A673 (cell line): ENCODE data around the gene IQCK. TPM values are rescaled to one million over a fixed set of nuclear protein-coding genes. Genes with fewer than 3 reads are reported as not detected.

Source experiments
- Bru-seq: library from RNA; stranded (reverse); fragments of 400-500 nt; gene quantifications from one replicate; lab custom pipeline; 2021; lab: Mats Ljungman, UMichigan
- BruChase-seq, 2 experiments: library from RNA; stranded (reverse); fragments of 400-500 nt; gene quantifications; one replicate each; lab custom pipeline; 2021; lab: Mats Ljungman, UMichigan
- BruUV-seq: library from RNA; stranded (reverse); fragments of 400-500 nt; replicated peaks from 2 replicates; lab custom pipeline; 2021; lab: Mats Ljungman, UMichigan
- CTCF ChIA-PET: fragments of 300-600 bp; sonication (Branson Sonifier 250); formaldehyde crosslinking; loops from one replicate; lab custom pipeline; 2022; ENCODE audit warnings: antibody characterized with exemption; lab: Charles Lee
- POLR2A ChIA-PET: fragments of 300-600 bp; sonication (Branson Sonifier 250); formaldehyde crosslinking; loops from one replicate; lab custom pipeline; 2022; ENCODE audit warnings: antibody characterized with exemption; ENCODE audit not compliant: low non-redundant PET; lab: Charles Lee
- DNase-seq: peaks from one replicate; pipeline ENCODE4 v3.0.0-alpha.2; 2015; ENCODE audit warnings: low spot score
- H3K27ac ChIP-seq: fragments of 200-600 bp; sonication (generic); 2 replicates; pipeline ENCODE4 v1.5.1; 2016; ENCODE audit warnings: mixed run types, low read depth, mild to moderate bottlenecking, mixed read lengths, antibody characterized with exemption, low read length; ENCODE audit not compliant: poor library complexity, severe bottlenecking
- H3K27me3 ChIP-seq: fragments of 200-600 bp; sonication (generic); replicated peaks from 2 replicates; pipeline ENCODE4 v1.6.1; 2017; ENCODE audit warnings: mixed run types, low read depth, mild to moderate bottlenecking, mixed read lengths, antibody characterized with exemption, low read length; ENCODE audit not compliant: insufficient read depth, poor library complexity
- H3K36me3 ChIP-seq: fragments of 200-600 bp; sonication (generic); 2 replicates; pipeline ENCODE4 v1.6.1; 2016; ENCODE audit warnings: mixed run types, mild to moderate bottlenecking, mixed read lengths, antibody characterized with exemption, low read length; ENCODE audit not compliant: insufficient read depth, poor library complexity, severe bottlenecking
- H3K4me1 ChIP-seq: fragments of 200-600 bp; sonication (generic); 2 replicates; pipeline ENCODE4 v1.6.1; 2017; ENCODE audit warnings: mixed run types, mild to moderate bottlenecking, mixed read lengths, antibody characterized with exemption, low read length; ENCODE audit not compliant: insufficient read depth, poor library complexity, severe bottlenecking
- H3K4me3 ChIP-seq: fragments of 200-600 bp; sonication (generic); 2 replicates; pipeline ENCODE4 v1.5.1; 2016; ENCODE audit warnings: low read depth, mixed run types, mild to moderate bottlenecking, mixed read lengths, low read length; ENCODE audit not compliant: poor library complexity, severe bottlenecking
- H3K9me3 ChIP-seq: fragments of 200-600 bp; sonication (generic); 2 replicates; pipeline ENCODE4 v1.6.1; 2016; ENCODE audit warnings: mixed run types, low read depth, mild to moderate bottlenecking, mixed read lengths, antibody characterized with exemption, low read length; ENCODE audit not compliant: poor library complexity, severe bottlenecking
- EZH2 ChIP-seq: fragments of 200-600 bp; sonication (generic); IDR thresholded peaks from 2 replicates; pipeline ENCODE4 v1.6.1; 2017; ENCODE audit warnings: borderline replicate concordance, low read depth, mild to moderate bottlenecking, mixed read lengths, antibody characterized with exemption, low read length; ENCODE audit not compliant: poor library complexity, severe bottlenecking
- intact Hi-C: fragments of 100-400 bp; cut with micrococcal nuclease; formaldehyde crosslinking; loops from one replicate; pipeline ENCODE4 v1.10.0; 2022; ENCODE audit not compliant: unreplicated experiment
- long read RNA-seq: library from polyadenylated mRNA; stranded (forward); transcript quantifications from one replicate; pipeline ENCODE4 v2.0.0, GENCODE V29; 2022
- total RNA-seq: library from RNA; stranded (reverse); gene quantifications from 2 replicates; pipeline ENCODE4 v1.2.3, GENCODE V29; 2021
- TF ChIP-seq, protein P1 (sequence below): fragments of 300-800, 200-600 bp; sonication (generic); conservative IDR thresholded peaks from 2 replicates; pipeline ENCODE4 v1.5.1; 2017; ENCODE audit warnings: low read depth, mild to moderate bottlenecking, antibody characterized with exemption, low read length, moderate library complexity, mixed read lengths

IQCK gene
- 11.2 and 14.1 TPM in 2 replicates for total RNA-seq
- Bru-seq, nascent RNA = percentile 56 among the genes with signal in this experiment
- percentile 52 among the genes with signal in this experiment for BruChase-seq, experiment 1, labeled RNA remaining after a 2-hour chase
- percentile 53 among the genes with signal in this experiment for BruChase-seq, experiment 2, labeled RNA remaining after a 6-hour chase
- long read RNA-seq, partial matches to known transcripts = 11 of 17 reads
- long read RNA-seq, other reads (novel, unspliced or antisense) = 4 of 17 reads

DNA sequence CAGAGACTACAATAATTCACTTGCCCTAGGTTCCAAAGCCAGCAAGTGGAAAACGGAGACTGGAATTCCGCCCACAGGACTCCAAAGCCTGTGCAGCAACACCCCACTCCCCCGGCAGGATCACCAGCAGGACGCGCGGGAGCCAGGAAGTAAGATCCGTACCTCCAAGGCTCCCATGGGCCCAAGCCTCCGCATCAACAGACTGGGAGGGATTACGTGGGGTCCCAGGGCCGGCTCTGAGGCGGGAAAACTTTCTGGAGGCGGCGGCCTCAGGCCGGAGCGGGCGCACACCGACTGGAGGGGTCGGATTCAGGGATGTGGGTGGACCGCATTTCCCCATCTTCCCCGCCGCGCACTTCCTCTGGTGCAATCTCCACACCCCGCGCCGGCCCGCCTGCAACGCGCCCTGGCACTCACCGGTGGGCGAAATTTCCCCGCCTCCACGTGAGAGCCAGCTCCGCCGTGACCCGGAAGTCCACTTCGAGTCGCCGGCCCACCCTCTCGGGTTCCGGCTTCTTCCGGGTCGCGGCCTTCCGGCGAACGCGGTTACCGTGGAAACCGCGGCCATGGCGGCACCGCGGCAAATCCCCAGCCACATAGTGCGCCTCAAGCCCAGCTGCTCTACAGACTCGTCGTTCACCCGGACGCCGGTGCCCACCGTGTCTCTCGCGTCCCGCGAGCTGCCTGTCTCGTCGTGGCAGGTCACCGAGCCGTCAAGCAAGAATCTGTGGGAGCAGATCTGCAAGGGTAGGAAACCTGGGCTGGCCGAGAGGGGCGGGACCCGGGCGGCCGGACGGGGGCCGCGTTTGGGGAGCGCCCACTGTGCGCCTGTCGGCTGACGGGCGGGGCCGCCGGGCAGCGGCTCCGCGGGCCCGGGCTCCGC lies at the start of gene IQCK, which contains the start of gene KNOP1:
IQCK (plus strand) TSS at position 531 of the 883 bp plus-strand sequence; CDS start at position 567, 36 bp downstream.
KNOP1 (minus strand) TSS at position 487 of the 883 bp plus-strand sequence. CDS start 3,192 bp downstream, outside the sequence.
- no TSS peak for BruUV-seq
- peak; percentile 94 for DNase-seq
- Histone ChIP-seq H3K27ac (peak within 1 kb of the TSS; percentile 77), H3K4me1 (peaks cover 6% of the 10 kb centered on the region), H3K27me3 (no peaks in the 10 kb centered on the region), H3K36me3 (peaks cover 16% of the 10 kb centered on the region), H3K9me3 (no peaks in the 10 kb centered on the region), H3K4me3 (peak within 1 kb of the TSS; percentile 81)
- no peak for TF ChIP-seq EZH2
- TF ChIP-seq, protein P1, sequence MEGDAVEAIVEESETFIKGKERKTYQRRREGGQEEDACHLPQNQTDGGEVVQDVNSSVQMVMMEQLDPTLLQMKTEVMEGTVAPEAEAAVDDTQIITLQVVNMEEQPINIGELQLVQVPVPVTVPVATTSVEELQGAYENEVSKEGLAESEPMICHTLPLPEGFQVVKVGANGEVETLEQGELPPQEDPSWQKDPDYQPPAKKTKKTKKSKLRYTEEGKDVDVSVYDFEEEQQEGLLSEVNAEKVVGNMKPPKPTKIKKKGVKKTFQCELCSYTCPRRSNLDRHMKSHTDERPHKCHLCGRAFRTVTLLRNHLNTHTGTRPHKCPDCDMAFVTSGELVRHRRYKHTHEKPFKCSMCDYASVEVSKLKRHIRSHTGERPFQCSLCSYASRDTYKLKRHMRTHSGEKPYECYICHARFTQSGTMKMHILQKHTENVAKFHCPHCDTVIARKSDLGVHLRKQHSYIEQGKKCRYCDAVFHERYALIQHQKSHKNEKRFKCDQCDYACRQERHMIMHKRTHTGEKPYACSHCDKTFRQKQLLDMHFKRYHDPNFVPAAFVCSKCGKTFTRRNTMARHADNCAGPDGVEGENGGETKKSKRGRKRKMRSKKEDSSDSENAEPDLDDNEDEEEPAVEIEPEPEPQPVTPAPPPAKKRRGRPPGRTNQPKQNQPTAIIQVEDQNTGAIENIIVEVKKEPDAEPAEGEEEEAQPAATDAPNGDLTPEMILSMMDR = no peak
- POLR2A ChIA-PET = no interaction called here
- CTCF ChIA-PET = no interaction called here
- intact Hi-C loops = loop anchor here (2.0 kb wide), 2 partner anchors 21 to 165 kb away; no protein-coding TSS in a partner anchor

DNA sequence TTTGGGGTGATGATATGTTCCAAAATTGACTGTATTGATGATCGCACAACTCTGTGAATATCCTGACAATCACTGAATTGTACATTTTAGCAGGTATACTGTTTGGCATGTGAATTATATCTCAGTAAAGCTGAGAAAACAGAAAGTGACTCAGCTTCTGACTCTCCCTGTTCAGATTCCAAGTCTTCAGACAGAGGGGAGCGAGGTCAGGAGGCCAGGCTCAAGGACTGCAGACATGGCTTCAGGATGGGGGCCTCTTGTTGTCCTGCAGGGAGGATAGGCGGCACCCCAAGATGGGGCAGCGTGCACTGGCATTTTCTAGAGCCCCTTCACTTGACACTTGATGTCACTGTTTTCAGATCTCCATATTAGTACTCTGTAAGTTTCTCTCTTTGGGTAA lies 45.7 kb upstream of the IQCK start:
- intact Hi-C loops = no loop called here
- ChIA-PET POLR2A (no interaction called here), CTCF (no interaction called here)
- Histone ChIP-seq H3K36me3 (no peaks in the 10 kb centered on the region), H3K27ac (no peak overlapping the region), H3K4me1 (no peaks in the 10 kb centered on the region), H3K4me3 (no peak overlapping the region), H3K27me3 (no peaks in the 10 kb centered on the region), H3K9me3 (no peaks in the 10 kb centered on the region)
- no TSS peak for BruUV-seq
- no peak for TF ChIP-seq EZH2
- TF ChIP-seq, protein P1 = no peak
- DNase-seq = no peak

DNA sequence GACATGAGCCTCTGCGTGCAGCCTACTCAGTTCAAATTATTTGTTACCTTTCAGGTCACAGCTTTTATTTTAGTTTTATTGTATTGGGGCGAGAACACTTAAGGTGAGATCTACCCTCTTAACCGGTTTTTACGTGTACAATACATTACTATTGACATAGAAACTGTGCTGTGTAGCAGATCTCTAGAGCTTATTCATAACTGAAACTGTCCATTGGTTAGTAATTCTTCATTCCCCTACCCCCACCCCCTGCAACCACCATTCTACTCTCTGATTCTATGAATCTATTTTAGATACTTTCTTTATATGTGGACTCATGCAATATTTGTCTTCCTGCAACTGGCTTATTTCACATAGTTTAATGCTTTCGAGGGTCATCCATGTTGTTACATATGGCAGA lies 43.6 kb upstream of the IQCK start:
- Histone ChIP-seq H3K36me3 (no peaks in the 10 kb centered on the region), H3K27ac (no peak overlapping the region), H3K4me1 (no peaks in the 10 kb centered on the region), H3K27me3 (no peaks in the 10 kb centered on the region), H3K4me3 (no peak overlapping the region), H3K9me3 (no peaks in the 10 kb centered on the region)
- TF ChIP-seq EZH2 = no peak
- TF ChIP-seq, protein P1 = no peak
- no TSS peak for BruUV-seq
- CTCF ChIA-PET = no interaction called here
- POLR2A ChIA-PET = no interaction called here
- intact Hi-C loops = no loop called here
- DNase-seq = no peak
